A549 (cell line): ENCODE results near the gene CAMK2N2. TPM values are rescaled to one million over a fixed set of nuclear protein-coding genes. Genes with fewer than 3 reads are reported as not detected.
A peak's percentile ranks its signal among the peaks of the same experiment; 100 is the strongest.

Experiments used
- ATAC-seq, 2 experiments: fragments of 200-7000 bp in 1 of 2; fragments of >200 bp in 1 of 2; cut with Nextera tagmentation in 1 of 2; cut with Tn5 transposase in 1 of 2; 3 replicates each; pipeline versions ENCODE4 v1.8.0 to v1.9.1; 2018 to 2020; ENCODE audit warnings: mild to moderate bottlenecking in 1 of 2, moderate library complexity in 1 of 2
- CTCF ChIA-PET: fragments of 300-600 bp; sonication (Branson Sonifier 250); formaldehyde crosslinking; extraction: SDS; loops from one replicate; lab custom pipeline; 2021; ENCODE audit warnings: antibody characterized with exemption, inconsistent platforms; lab: Yijun Ruan, JAX
- POLR2A ChIA-PET: fragments of 350-600 bp; formaldehyde crosslinking; extraction: SDS; loops from one replicate; lab custom pipeline; 2021; ENCODE audit warnings: antibody characterized with exemption, inconsistent platforms; lab: Yijun Ruan, JAX
- DNase-seq, 2 experiments: peaks; one replicate each; pipeline versions ENCODE4 v3.0.0 to v3.0.0-alpha.2; 2011 to 2016; ENCODE audit warnings: low read depth in 1 of 2, low spot score in 1 of 2
- FAIRE-seq: peaks from 2 replicates; lab custom pipeline; 2011; peaks lifted over from hg19 to GRCh38; lab: Jason Lieb, UNC
- H3K27ac ChIP-seq, 2 experiments: fragments of >200 bp; sonication (Bioruptor Twin); formaldehyde crosslinking; 3 replicates each; pipeline ENCODE4 v1.5.1; 2016 to 2017
- H3K4me1 ChIP-seq: fragments of >200 bp; sonication (Bioruptor Twin); formaldehyde crosslinking; 3 replicates; pipeline ENCODE4 v1.6.1; 2016
- H3K4me2 ChIP-seq: fragments of >200 bp; sonication (Bioruptor Twin); formaldehyde crosslinking; 3 replicates; pipeline ENCODE4 v1.6.1; 2016
- H3K4me3 ChIP-seq: fragments of >200 bp; sonication (Bioruptor Twin); formaldehyde crosslinking; 3 replicates; pipeline ENCODE4 v1.5.1; 2016
- H3K9me3 ChIP-seq: fragments of >200 bp; sonication (Bioruptor Twin); formaldehyde crosslinking; 3 replicates; pipeline ENCODE4 v1.6.1; 2016
- BCL3 ChIP-seq: fragments of >200 bp; sonication (Bioruptor Twin); formaldehyde crosslinking; IDR thresholded peaks from 3 replicates; pipeline ENCODE4 v1.6.1; 2016
- CBX2 ChIP-seq: fragments of 200-600 bp; sonication (generic); IDR thresholded peaks from 2 replicates; pipeline ENCODE4 v1.6.1; 2016; ENCODE audit warnings: low read depth, mild to moderate bottlenecking, borderline replicate concordance
- CEBPB ChIP-seq, 2 experiments: fragments of >200 bp in 1 of 2; sonication (Bioruptor Twin) in 1 of 2; formaldehyde crosslinking in 1 of 2; IDR thresholded peaks; 2 replicates each; pipeline ENCODE4 v1.6.1; 2012 to 2016
- CHD2 ChIP-seq: fragments of 150-350 bp; IDR thresholded peaks from 2 replicates; pipeline ENCODE4 v1.6.1; 2014; ENCODE audit warnings: low read length; ENCODE audit not compliant: partially characterized antibody
- CTCF ChIP-seq: fragments of >200 bp; sonication (Bioruptor Twin); formaldehyde crosslinking; IDR thresholded peaks from 3 replicates; pipeline ENCODE4 v1.5.1; 2016
- EHF ChIP-seq: fragments of 250-450 bp; sonication (Bioruptor Pico); IDR thresholded peaks from 2 replicates; pipeline ENCODE4 v1.5.0; 2020; ENCODE audit warnings: mild to moderate bottlenecking
- FOSL2 ChIP-seq, 2 experiments: fragments of 450-650 bp in 1 of 2; fragments of >200 bp in 1 of 2; sonication (Bioruptor Twin) in 1 of 2; formaldehyde crosslinking; IDR thresholded peaks; 2 replicates each; pipeline versions ENCODE4 v1.5.0 to v1.6.1; 2016 to 2020; ENCODE audit warnings: mild to moderate bottlenecking in 1 of 2, moderate library complexity in 1 of 2
- GATA3 ChIP-seq: IDR thresholded peaks from 2 replicates; pipeline ENCODE4 v1.6.1; 2012; ENCODE audit warnings: borderline replicate concordance
- HES2 ChIP-seq: fragments of >200 bp; sonication (Bioruptor Twin); formaldehyde crosslinking; IDR thresholded peaks from 2 replicates; pipeline ENCODE4 v1.6.1; 2016
- HMGXB4 ChIP-seq: fragments of 250-450 bp; sonication (Bioruptor Pico); IDR thresholded peaks from 2 replicates; pipeline ENCODE4 v1.5.0; 2021; ENCODE audit warnings: mild to moderate bottlenecking, moderate library complexity, borderline replicate concordance
- HOXA7 ChIP-seq: fragments of 250-450 bp; sonication (Bioruptor Pico); IDR thresholded peaks from 2 replicates; pipeline ENCODE4 v1.5.0; 2020; ENCODE audit warnings: mild to moderate bottlenecking, moderate library complexity
- KDM5A ChIP-seq: fragments of 200-600 bp; sonication (generic); IDR thresholded peaks from 2 replicates; pipeline ENCODE4 v1.6.1; 2016; ENCODE audit warnings: antibody characterized with exemption, mild to moderate bottlenecking
- MAFK ChIP-seq: fragments of 450-650 bp; IDR thresholded peaks from 2 replicates; pipeline ENCODE4 v1.6.1; 2014; ENCODE audit not compliant: partially characterized antibody
- NFE2L2 ChIP-seq: fragments of 150-350 bp; conservative IDR thresholded peaks from 2 replicates; pipeline ENCODE4 v1.6.1; 2014; ENCODE audit warnings: low read length
- PHF8 ChIP-seq: fragments of 200-600 bp; sonication (generic); IDR thresholded peaks from 2 replicates; pipeline ENCODE4 v1.6.1; 2016; ENCODE audit warnings: low read depth, mild to moderate bottlenecking, antibody characterized with exemption, moderate library complexity, borderline replicate concordance
- POLR2A ChIP-seq: IDR thresholded peaks from 2 replicates; pipeline ENCODE4 v1.6.1; 2012; ENCODE audit warnings: mild to moderate bottlenecking, low read length
- RAD21 ChIP-seq, 2 experiments: fragments of >200 bp in 1 of 2; sonication (Bioruptor Twin) in 1 of 2; formaldehyde crosslinking in 1 of 2; IDR thresholded peaks in 1 of 2; conservative IDR thresholded peaks in 1 of 2; 2 replicates in 1 of 2; 3 replicates in 1 of 2; pipeline ENCODE4 v1.6.1; 2012 to 2018; ENCODE audit warnings: inconsistent platforms in 1 of 2
- RCOR1 ChIP-seq: fragments of 150-350 bp; IDR thresholded peaks from 2 replicates; pipeline ENCODE4 v1.6.1; 2014; ENCODE audit warnings: antibody characterized with exemption, low read length, low read depth
- ZNF302 ChIP-seq: fragments of 250-450 bp; sonication (Bioruptor Pico); IDR thresholded peaks from 2 replicates; pipeline ENCODE4 v1.9.0; 2021; ENCODE audit warnings: inconsistent platforms, mild to moderate bottlenecking, moderate library complexity
- WGBS: methylation state at CpG from one replicate; pipeline ENCODE4 v1.1.6; 2017; ENCODE audit errors: missing lambda C conversion rate; 5-methylcytosine and 5-hydroxymethylcytosine counted together
- polyA plus RNA-seq, 4 experiments: library from polyadenylated mRNA; depleted of rRNA in 3 of 4; stranded (reverse); fragments of >200 nt; fragmentation: RNase III in 1 of 4; extraction: RNeasy Plus Mini Kit Qiagen cat#74134 plus additional on column Dnase treatment in 1 of 4; gene quantifications; 2 replicates in 3 of 4; 3 replicates in 1 of 4; pipeline ENCODE4 v1.2.3, GENCODE V29; 2011 to 2017

CAMK2N2 gene
- polyA plus RNA-seq, 2 of the 4 experiments (the other 2 are of a cell fraction), result 0.05 to 0.71 TPM

- Histone ChIP-seq H3K27ac (no peak overlapping the region), H3K4me1 (peaks cover 3% of the 10 kb centered on the region; the same call in 2 of the 3 replicates), H3K9me3 (no peaks in the 10 kb centered on the region), H3K4me2 (no peak overlapping the region), H3K4me3 (no peak overlapping the region)
- WGBS, result 92% methylated on average over 1 of the region's 1 CpG
- peak in 1 of 2 experiments; percentile 40 for DNase-seq
- ChIA-PET CTCF (interaction anchor here (0.6 to 1.5 kb wide), 7 partner anchors 11 to 401 kb away, joined by 3 to 5 read pairs (median 4); partner anchors contain the start of gene FAM131A), POLR2A (no interaction called here)
- no peak for FAIRE-seq
- TF ChIP-seq RAD21 (conservative IDR thresholded peaks at IDR 0.05 in 1 of 2, IDR thresholded peaks at IDR 0.05 in 1 of 2), result 0 out of 5 replicates have a peak, but pooled peaks of 1 of the 2 experiments have one; percentile 9
- no peak for TF ChIP-seq CHD2
- TF ChIP-seq CTCF, result peak; percentile 30; the same call in 2 of the 3 replicates
- ATAC-seq, result peak; percentile 83 to 84; a peak in 5 of 6 replicates
These were observed 44.2 kb upstream of the CAMK2N2 start for GRCh38 chr3:184305577-184305976.

GRCh38 chr3:184300378-184300720 is 39.0 kb upstream of the CAMK2N2 start:
- ChIA-PET POLR2A (no interaction called here), CTCF (interaction anchor here (1.2 to 1.6 kb wide), 2 partner anchors 11 to 59 kb away, joined by 3 to 5 read pairs; no protein-coding TSS in a partner anchor)
- FAIRE-seq, result no peak
- ATAC-seq, result no peak
- Histone ChIP-seq H3K27ac (peak overlapping the region; percentile 89 to 94; a peak in 4 of 6 replicates), H3K9me3 (no peaks in the 10 kb centered on the region), H3K4me2 (peak overlapping the region; percentile 96), H3K4me1 (peaks cover 9% of the 10 kb centered on the region; the same call in 2 of the 3 replicates), H3K4me3 (peak overlapping the region; percentile 83)
- TF ChIP-seq CBX2, result no peak
- no peak for TF ChIP-seq EHF
- TF ChIP-seq GATA3, result no peak
- TF ChIP-seq ZNF302 (CRISPR knock-in tag), result no peak
- no peak for TF ChIP-seq RAD21 (conservative IDR thresholded peaks at IDR 0.05 in 1 of 2, IDR thresholded peaks at IDR 0.05 in 1 of 2)
- TF ChIP-seq MAFK, result no peak
- no peak for TF ChIP-seq HES2
- TF ChIP-seq CEBPB (IDR thresholded peaks at IDR 0.05), result no peak
- TF ChIP-seq PHF8, result no peak
- TF ChIP-seq RCOR1, result no peak
- no peak for DNase-seq
- 33% methylated on average over 3 of the region's 3 CpGs for WGBS

- H3K9me3 ChIP-seq, result no peaks in the 10 kb centered on the region
- peak; percentile 17 to 20; a peak in 4 of 6 replicates for ATAC-seq
- WGBS, result 7% methylated on average over 26 of the region's 29 CpGs
- CTCF ChIA-PET, result interaction anchor here (1.0 to 1.6 kb wide), 2 partner anchors 12 to 55 kb away, joined by 3 to 5 read pairs; no protein-coding TSS in a partner anchor
- FAIRE-seq, result no peak
- POLR2A ChIA-PET, result no interaction called here
- H3K4me3 ChIP-seq, result peak overlapping the region; percentile 83
- peak overlapping the region; percentile 96 for H3K4me2 ChIP-seq
- peaks cover 9% of the 10 kb centered on the region; the same call in 2 of the 3 replicates for H3K4me1 ChIP-seq
- peak overlapping the region; percentile 89 to 94 for H3K27ac ChIP-seq
- TF ChIP-seq HMGXB4 (no peak), PHF8 (no peak), BCL3 (no peak), NFE2L2 (no peak), HOXA7 (CRISPR knock-in tag) (no peak), KDM5A (0 out of 2 replicates have a peak, but pooled peaks have one; percentile 20), POLR2A (no peak), FOSL2 (IDR thresholded peaks at IDR 0.05) (no peak), FOSL2 (CRISPR knock-in tag; IDR thresholded peaks at IDR 0.05) (0 out of 2 replicates have a peak, but pooled peaks have one; percentile 4)
- no peak for DNase-seq
These were observed 38.4 kb upstream of the CAMK2N2 start for GRCh38 chr3:184299488-184300377.
